A673 (cell line): ENCODE results near the gene CTSO. TPM values are rescaled to one million over a fixed set of nuclear protein-coding genes. Genes with fewer than 3 reads are reported as not detected.

Experiments
- BruUV-seq: library from RNA; stranded (reverse); fragments of 400-500 nt; replicated peaks from 2 replicates; lab custom pipeline; 2021; lab: Mats Ljungman, UMichigan
- CTCF ChIA-PET: fragments of 300-600 bp; sonication (Branson Sonifier 250); formaldehyde crosslinking; loops from one replicate; lab custom pipeline; 2022; ENCODE audit warnings: antibody characterized with exemption; lab: Charles Lee
- POLR2A ChIA-PET: fragments of 300-600 bp; sonication (Branson Sonifier 250); formaldehyde crosslinking; loops from one replicate; lab custom pipeline; 2022; ENCODE audit warnings: antibody characterized with exemption; ENCODE audit not compliant: low non-redundant PET; lab: Charles Lee
- DNase-seq: peaks from one replicate; pipeline ENCODE4 v3.0.0-alpha.2; 2015; ENCODE audit warnings: low spot score
- H3K27ac ChIP-seq: fragments of 200-600 bp; sonication (generic); 2 replicates; pipeline ENCODE4 v1.5.1; 2016; ENCODE audit warnings: mixed run types, low read depth, mild to moderate bottlenecking, mixed read lengths, antibody characterized with exemption, low read length; ENCODE audit not compliant: poor library complexity, severe bottlenecking
- H3K27me3 ChIP-seq: fragments of 200-600 bp; sonication (generic); replicated peaks from 2 replicates; pipeline ENCODE4 v1.6.1; 2017; ENCODE audit warnings: mixed run types, low read depth, mild to moderate bottlenecking, mixed read lengths, antibody characterized with exemption, low read length; ENCODE audit not compliant: insufficient read depth, poor library complexity
- H3K36me3 ChIP-seq: fragments of 200-600 bp; sonication (generic); 2 replicates; pipeline ENCODE4 v1.6.1; 2016; ENCODE audit warnings: mixed run types, mild to moderate bottlenecking, mixed read lengths, antibody characterized with exemption, low read length; ENCODE audit not compliant: insufficient read depth, poor library complexity, severe bottlenecking
- H3K4me1 ChIP-seq: fragments of 200-600 bp; sonication (generic); 2 replicates; pipeline ENCODE4 v1.6.1; 2017; ENCODE audit warnings: mixed run types, mild to moderate bottlenecking, mixed read lengths, antibody characterized with exemption, low read length; ENCODE audit not compliant: insufficient read depth, poor library complexity, severe bottlenecking
- H3K4me3 ChIP-seq: fragments of 200-600 bp; sonication (generic); 2 replicates; pipeline ENCODE4 v1.5.1; 2016; ENCODE audit warnings: low read depth, mixed run types, mild to moderate bottlenecking, mixed read lengths, low read length; ENCODE audit not compliant: poor library complexity, severe bottlenecking
- H3K9me3 ChIP-seq: fragments of 200-600 bp; sonication (generic); 2 replicates; pipeline ENCODE4 v1.6.1; 2016; ENCODE audit warnings: mixed run types, low read depth, mild to moderate bottlenecking, mixed read lengths, antibody characterized with exemption, low read length; ENCODE audit not compliant: poor library complexity, severe bottlenecking
- CTCF ChIP-seq: fragments of 300-800, 200-600 bp; sonication (generic); conservative IDR thresholded peaks from 2 replicates; pipeline ENCODE4 v1.5.1; 2017; ENCODE audit warnings: low read depth, mild to moderate bottlenecking, antibody characterized with exemption, low read length, moderate library complexity, mixed read lengths
- EZH2 ChIP-seq: fragments of 200-600 bp; sonication (generic); IDR thresholded peaks from 2 replicates; pipeline ENCODE4 v1.6.1; 2017; ENCODE audit warnings: borderline replicate concordance, low read depth, mild to moderate bottlenecking, mixed read lengths, antibody characterized with exemption, low read length; ENCODE audit not compliant: poor library complexity, severe bottlenecking
- intact Hi-C: fragments of 100-400 bp; cut with micrococcal nuclease; formaldehyde crosslinking; loops from one replicate; pipeline ENCODE4 v1.10.0; 2022; ENCODE audit not compliant: unreplicated experiment
- total RNA-seq: library from RNA; stranded (reverse); gene quantifications from 2 replicates; pipeline ENCODE4 v1.2.3, GENCODE V29; 2021

The CTSO gene
- total RNA-seq, 1 experiment from 2014 or later, result 1.4 TPM

DNA sequence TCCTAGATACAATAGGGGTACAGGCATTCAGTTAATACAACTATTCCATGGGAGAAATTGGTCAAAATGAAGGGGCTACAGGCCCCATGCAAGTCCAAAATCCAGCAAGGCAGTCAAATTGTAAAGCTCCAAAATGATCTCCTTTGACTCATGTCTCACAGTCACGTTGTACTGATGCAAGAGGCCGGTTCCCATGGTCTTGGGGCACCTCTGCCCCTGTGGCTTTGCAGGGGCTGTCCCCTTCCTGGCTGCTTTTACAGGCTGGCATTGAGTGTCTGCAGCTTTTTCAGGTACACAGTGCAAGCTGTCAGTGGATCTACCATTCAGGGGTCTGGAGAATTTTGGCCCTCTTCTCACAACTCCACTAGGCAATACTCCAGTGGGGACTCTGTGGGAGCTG is 75.1 kb downstream of the CTSO start:
- H3K4me1 ChIP-seq, result no peaks in the 10 kb centered on the region
- no peak for DNase-seq
- no peaks in the 10 kb centered on the region for H3K36me3 ChIP-seq
- BruUV-seq, result no TSS peak
- no peak overlapping the region for H3K4me3 ChIP-seq
- TF ChIP-seq EZH2, result no peak
- no peak for TF ChIP-seq CTCF
- ChIA-PET CTCF (no interaction called here), POLR2A (no interaction called here)
- H3K27me3 ChIP-seq, result no peaks in the 10 kb centered on the region
- H3K9me3 ChIP-seq, result peaks cover 10% of the 10 kb centered on the region
- H3K27ac ChIP-seq, result no peak overlapping the region
- intact Hi-C loops, result no loop called here

DNA sequence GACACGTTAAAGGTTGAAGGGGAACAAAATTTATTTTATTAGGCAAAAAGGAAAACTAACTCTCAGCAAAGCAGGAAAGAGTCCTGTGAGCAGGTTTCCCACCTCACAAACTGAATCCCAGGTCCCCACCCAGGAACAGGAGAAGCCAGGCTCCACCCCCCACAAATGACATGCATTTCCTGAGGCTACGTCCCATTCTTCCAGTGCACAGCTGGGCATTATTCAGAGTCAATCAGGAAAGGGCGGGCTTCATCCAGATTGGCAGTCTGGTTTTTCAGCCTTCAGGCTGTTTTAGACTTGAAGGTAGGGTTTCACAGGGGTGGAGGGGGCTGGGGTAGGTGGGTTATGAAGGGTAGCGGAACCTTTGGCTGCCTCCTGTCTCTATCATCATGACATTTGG is 75.7 kb downstream of the CTSO start:
- H3K4me1 ChIP-seq, result no peaks in the 10 kb centered on the region
- H3K27me3 ChIP-seq, result no peaks in the 10 kb centered on the region
- intact Hi-C loops, result no loop called here
- CTCF ChIA-PET, result no interaction called here
- peaks cover 10% of the 10 kb centered on the region for H3K9me3 ChIP-seq
- BruUV-seq, result no TSS peak
- no peak overlapping the region for H3K4me3 ChIP-seq
- POLR2A ChIA-PET, result no interaction called here
- DNase-seq, result no peak
- H3K36me3 ChIP-seq, result no peaks in the 10 kb centered on the region
- TF ChIP-seq EZH2 (no peak), CTCF (no peak)
- no peak overlapping the region for H3K27ac ChIP-seq

GRCh38 chr4:155875878-155876277 is 77.8 kb downstream of the CTSO start:
- Histone ChIP-seq H3K27me3 (no peaks in the 10 kb centered on the region), H3K4me3 (no peak overlapping the region), H3K9me3 (peaks cover 10% of the 10 kb centered on the region), H3K36me3 (no peaks in the 10 kb centered on the region), H3K4me1 (no peaks in the 10 kb centered on the region), H3K27ac (no peak overlapping the region)
- POLR2A ChIA-PET, result no interaction called here
- intact Hi-C loops, result no loop called here
- CTCF ChIA-PET, result no interaction called here
- no peak for DNase-seq
- BruUV-seq, result no TSS peak
- TF ChIP-seq EZH2 (no peak), CTCF (no peak)

Other genes with a start within 250 kb of the CTSO start
- gene GUCY1B1, start 194.8 kb downstream of the CTSO start, total RNA-seq, result not detected in 2 replicates
- not detected in 2 replicates for gene ASIC5, start 87.6 kb downstream of the CTSO start, total RNA-seq
- 0.70 and 1.0 TPM in 2 replicates for gene TDO2, start 50.2 kb downstream of the CTSO start, total RNA-seq